Loucy (cell line): Measurements from ENCODE around the gene KEL.

Experiments used
- H2AFZ ChIP-seq: fragments of 200-600 bp; sonication (generic); 2 replicates; pipeline ENCODE4 v1.6.0; 2016; ENCODE audit warnings: antibody characterized with exemption, mild to moderate bottlenecking, low read length, moderate library complexity
- H3F3A ChIP-seq: fragments of 200-600 bp; 2 replicates; pipeline ENCODE4 v1.6.0; 2016; ENCODE audit warnings: antibody characterized with exemption, low read depth, mild to moderate bottlenecking
- H3K27me3 ChIP-seq: fragments of 200-600 bp; sonication (generic); 2 replicates; pipeline ENCODE4 v1.6.1; 2014; ENCODE audit warnings: low read length, mild to moderate bottlenecking; ENCODE audit not compliant: insufficient read depth, poor library complexity, severe bottlenecking
- H3K36me3 ChIP-seq: fragments of 200-600 bp; sonication (generic); 2 replicates; pipeline ENCODE4 v1.6.1; 2016; ENCODE audit warnings: low read length; ENCODE audit not compliant: insufficient read depth
- H3K4me1 ChIP-seq: fragments of 200-600 bp; sonication (generic); 2 replicates; pipeline ENCODE4 v1.5.1; 2014; ENCODE audit warnings: low read length, mild to moderate bottlenecking; ENCODE audit not compliant: insufficient read depth, poor library complexity, severe bottlenecking
- H3K4me2 ChIP-seq: fragments of 200-600 bp; sonication (generic); 2 replicates; pipeline ENCODE4 v1.6.0; 2014; ENCODE audit warnings: antibody characterized with exemption, low read length, low read depth, mild to moderate bottlenecking; ENCODE audit not compliant: poor library complexity, severe bottlenecking
- H3K4me3 ChIP-seq: fragments of 200-600 bp; sonication (generic); 2 replicates; pipeline ENCODE4 v1.5.1; 2014; ENCODE audit warnings: low read length, mild to moderate bottlenecking, mixed read lengths; ENCODE audit not compliant: poor library complexity, severe bottlenecking
- H3K79me2 ChIP-seq: fragments of 200-600 bp; sonication (generic); 2 replicates; pipeline ENCODE4 v1.6.1; 2014; ENCODE audit warnings: low read length; ENCODE audit not compliant: insufficient read depth
- H3K9ac ChIP-seq: fragments of 200-600 bp; sonication (generic); 2 replicates; pipeline ENCODE4 v1.6.0; 2014; ENCODE audit warnings: mild to moderate bottlenecking, low read depth, low read length, moderate library complexity; ENCODE audit not compliant: poor library complexity, severe bottlenecking
- H3K9me2 ChIP-seq: fragments of 200-600 bp; sonication (generic); replicated peaks from 2 replicates; pipeline ENCODE4 v1.6.1; 2016; ENCODE audit warnings: low read depth, low read length, mixed read lengths
- H3K9me3 ChIP-seq: fragments of 200-600 bp; sonication (generic); 2 replicates; pipeline ENCODE4 v1.6.1; 2014; ENCODE audit warnings: mild to moderate bottlenecking, antibody characterized with exemption, low read length, low read depth; ENCODE audit not compliant: insufficient read depth
- H4K20me1 ChIP-seq: fragments of 200-600 bp; sonication (generic); 2 replicates; pipeline ENCODE4 v1.6.0; 2014; ENCODE audit warnings: antibody characterized with exemption, low read length, mild to moderate bottlenecking; ENCODE audit not compliant: insufficient read depth, poor library complexity, severe bottlenecking
- EZH2phosphoT487 ChIP-seq: fragments of 200-600 bp; IDR thresholded peaks from 2 replicates; pipeline ENCODE4 v1.6.1; 2018; ENCODE audit warnings: antibody characterized with exemption, mild to moderate bottlenecking, moderate library complexity, borderline replicate concordance
- TF ChIP-seq, protein P1 (sequence below): fragments of 200-600 bp; sonication (generic); conservative IDR thresholded peaks from 2 replicates; pipeline ENCODE4 v1.5.1; 2014; ENCODE audit warnings: mild to moderate bottlenecking, antibody characterized with exemption, low read length

The KEL gene

DNA sequence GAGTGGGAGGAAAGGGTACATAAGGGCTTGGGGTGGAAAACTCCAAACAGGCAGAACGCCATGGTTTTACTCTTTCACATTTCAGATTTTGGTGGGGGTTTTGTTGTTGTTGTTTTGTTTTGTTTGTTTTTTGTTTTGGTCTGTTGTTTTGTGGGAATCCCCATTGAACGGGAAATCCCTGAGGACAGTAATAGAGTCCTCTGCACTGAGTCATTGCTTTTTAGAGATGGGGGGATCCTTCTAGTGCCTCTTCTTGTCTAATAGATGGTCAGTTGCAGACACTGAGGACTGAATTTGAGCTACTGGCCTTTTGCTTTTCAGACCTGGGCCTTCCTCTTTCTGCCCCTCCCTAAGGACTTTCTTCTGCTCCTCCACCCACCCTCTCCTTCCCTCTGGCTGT is 48.6 kb downstream of the KEL start:
- TF ChIP-seq, protein P1, sequence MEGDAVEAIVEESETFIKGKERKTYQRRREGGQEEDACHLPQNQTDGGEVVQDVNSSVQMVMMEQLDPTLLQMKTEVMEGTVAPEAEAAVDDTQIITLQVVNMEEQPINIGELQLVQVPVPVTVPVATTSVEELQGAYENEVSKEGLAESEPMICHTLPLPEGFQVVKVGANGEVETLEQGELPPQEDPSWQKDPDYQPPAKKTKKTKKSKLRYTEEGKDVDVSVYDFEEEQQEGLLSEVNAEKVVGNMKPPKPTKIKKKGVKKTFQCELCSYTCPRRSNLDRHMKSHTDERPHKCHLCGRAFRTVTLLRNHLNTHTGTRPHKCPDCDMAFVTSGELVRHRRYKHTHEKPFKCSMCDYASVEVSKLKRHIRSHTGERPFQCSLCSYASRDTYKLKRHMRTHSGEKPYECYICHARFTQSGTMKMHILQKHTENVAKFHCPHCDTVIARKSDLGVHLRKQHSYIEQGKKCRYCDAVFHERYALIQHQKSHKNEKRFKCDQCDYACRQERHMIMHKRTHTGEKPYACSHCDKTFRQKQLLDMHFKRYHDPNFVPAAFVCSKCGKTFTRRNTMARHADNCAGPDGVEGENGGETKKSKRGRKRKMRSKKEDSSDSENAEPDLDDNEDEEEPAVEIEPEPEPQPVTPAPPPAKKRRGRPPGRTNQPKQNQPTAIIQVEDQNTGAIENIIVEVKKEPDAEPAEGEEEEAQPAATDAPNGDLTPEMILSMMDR = no peak
- TF ChIP-seq EZH2phosphoT487 = no peak
- Histone ChIP-seq H3K36me3 (no peaks in the 10 kb centered on the region), H3K9me3 (no peaks in the 10 kb centered on the region), H3K4me2 (no peak overlapping the region), H3K9me2 (no peaks in the 10 kb centered on the region), H3F3A (no peaks in the 10 kb centered on the region), H2AFZ (no peak overlapping the region), H3K27me3 (no peaks in the 10 kb centered on the region), H3K9ac (no peak overlapping the region), H4K20me1 (no peaks in the 10 kb centered on the region), H3K4me1 (peaks cover 9% of the 10 kb centered on the region), H3K79me2 (no peaks in the 10 kb centered on the region), H3K4me3 (no peak overlapping the region)

DNA sequence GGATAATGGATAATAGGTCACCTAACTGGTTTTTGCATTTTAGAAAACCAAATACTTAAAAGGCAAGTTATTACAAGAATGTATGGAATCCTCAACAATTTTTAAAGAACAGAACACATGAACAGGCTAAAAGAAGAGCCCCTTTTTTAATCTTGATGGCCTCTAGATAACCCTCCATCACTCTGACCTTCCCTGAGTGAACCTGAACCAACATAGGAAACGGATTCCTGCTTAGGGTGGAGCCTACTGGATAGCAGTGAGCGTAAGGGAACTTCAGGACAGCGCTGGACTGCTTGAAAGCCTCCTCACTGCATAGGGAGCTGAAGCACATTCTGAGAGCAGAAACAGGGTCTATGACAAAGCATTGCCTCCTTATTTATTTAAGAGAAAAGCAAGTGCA is 49.1 kb downstream of the KEL start:
- no peak overlapping the region for H3K9ac ChIP-seq
- no peaks in the 10 kb centered on the region for H3K9me2 ChIP-seq
- TF ChIP-seq, protein P1 = no peak
- no peak for TF ChIP-seq EZH2phosphoT487

DNA sequence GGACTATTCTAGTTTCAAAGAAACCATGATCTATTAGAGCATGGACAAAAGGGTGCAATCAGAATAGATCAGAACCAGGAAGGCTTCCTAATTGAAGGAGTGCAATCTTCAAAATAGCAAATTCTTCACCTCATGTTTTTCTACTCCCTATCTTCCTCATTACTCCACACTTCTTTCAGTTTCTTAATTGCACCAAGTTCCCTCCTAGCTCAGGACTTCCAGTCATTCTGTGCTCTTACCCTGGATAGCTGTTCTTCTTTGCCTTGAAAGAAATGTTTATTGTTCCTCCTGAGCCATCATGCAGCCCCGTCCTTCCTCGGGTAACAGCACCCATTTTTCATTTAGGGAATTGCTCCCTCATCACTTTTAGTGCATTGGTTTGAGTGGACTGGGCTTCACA is 51.7 kb downstream of the KEL start:
- TF ChIP-seq, protein P1 = no peak
- no peak for TF ChIP-seq EZH2phosphoT487
- H3K79me2 ChIP-seq = no peaks in the 10 kb centered on the region
- no peaks in the 10 kb centered on the region for H3K9me3 ChIP-seq
- H3F3A ChIP-seq = no peaks in the 10 kb centered on the region
- no peaks in the 10 kb centered on the region for H4K20me1 ChIP-seq
- no peaks in the 10 kb centered on the region for H3K9me2 ChIP-seq
- H3K4me2 ChIP-seq = no peak overlapping the region
- H2AFZ ChIP-seq = no peak overlapping the region
- no peak overlapping the region for H3K9ac ChIP-seq
- H3K4me1 ChIP-seq = peaks cover 9% of the 10 kb centered on the region
- H3K27me3 ChIP-seq = no peaks in the 10 kb centered on the region
- no peak overlapping the region for H3K4me3 ChIP-seq
- H3K36me3 ChIP-seq = no peaks in the 10 kb centered on the region

More for the DNA sequence above, 49.1 kb downstream of the KEL start:
- Histone ChIP-seq H3K4me1 (peaks cover 9% of the 10 kb centered on the region), H3K9me3 (no peaks in the 10 kb centered on the region), H3K4me3 (no peak overlapping the region), H4K20me1 (no peaks in the 10 kb centered on the region), H3K36me3 (no peaks in the 10 kb centered on the region), H2AFZ (no peak overlapping the region), H3K79me2 (no peaks in the 10 kb centered on the region), H3K27me3 (no peaks in the 10 kb centered on the region), H3F3A (no peaks in the 10 kb centered on the region), H3K4me2 (no peak overlapping the region)
